GM18511 (cell line): ENCODE results near the gene STARD8.

ENCODE experiments used
- ATAC-seq: cut with Tn5 transposase; IDR thresholded peaks from one replicate; pipeline ENCODE4 v1.9.1; 2021; ENCODE audit warnings: mild to moderate bottlenecking, moderate library complexity; ENCODE audit not compliant: unreplicated experiment

STARD8 gene

GRCh38 chrX:68746988-68747387 lies 99.5 kb downstream of the STARD8 start:
- no peak for ATAC-seq

- no peak for ATAC-seq
Observed at GRCh38 chrX:68748030-68748429, 100.6 kb downstream of the STARD8 start.

- ATAC-seq = no peak
Observed at GRCh38 chrX:68749426-68749825, 102.0 kb downstream of the STARD8 start.

- no peak for ATAC-seq
Observed at GRCh38 chrX:68750316-68750715, 102.8 kb downstream of the STARD8 start.

GRCh38 chrX:68751372-68751771 lies 103.9 kb downstream of the STARD8 start:
- no peak for ATAC-seq

GRCh38 chrX:68753218-68753617 lies 105.8 kb downstream of the STARD8 start:
- ATAC-seq = no peak

- no peak for ATAC-seq
Observed at GRCh38 chrX:68754406-68754805, 106.9 kb downstream of the STARD8 start.

GRCh38 chrX:68755616-68756125 lies 108.2 kb downstream of the STARD8 start:
- no peak for ATAC-seq

- ATAC-seq = no peak
Observed at GRCh38 chrX:68757331-68757730, 109.9 kb downstream of the STARD8 start.

- ATAC-seq = no peak
Observed at GRCh38 chrX:68757731-68758130, 110.3 kb downstream of the STARD8 start.

GRCh38 chrX:68758671-68759070 lies 111.2 kb downstream of the STARD8 start:
- ATAC-seq = no peak

GRCh38 chrX:68761086-68761485 lies 113.6 kb downstream of the STARD8 start:
- ATAC-seq = no peak

GRCh38 chrX:68762766-68763165 lies 115.3 kb downstream of the STARD8 start:
- no peak for ATAC-seq

GRCh38 chrX:68763481-68763880 lies 116.0 kb downstream of the STARD8 start:
- ATAC-seq = no peak
